ENCODE measurements around the gene AHSA1.

DNA sequence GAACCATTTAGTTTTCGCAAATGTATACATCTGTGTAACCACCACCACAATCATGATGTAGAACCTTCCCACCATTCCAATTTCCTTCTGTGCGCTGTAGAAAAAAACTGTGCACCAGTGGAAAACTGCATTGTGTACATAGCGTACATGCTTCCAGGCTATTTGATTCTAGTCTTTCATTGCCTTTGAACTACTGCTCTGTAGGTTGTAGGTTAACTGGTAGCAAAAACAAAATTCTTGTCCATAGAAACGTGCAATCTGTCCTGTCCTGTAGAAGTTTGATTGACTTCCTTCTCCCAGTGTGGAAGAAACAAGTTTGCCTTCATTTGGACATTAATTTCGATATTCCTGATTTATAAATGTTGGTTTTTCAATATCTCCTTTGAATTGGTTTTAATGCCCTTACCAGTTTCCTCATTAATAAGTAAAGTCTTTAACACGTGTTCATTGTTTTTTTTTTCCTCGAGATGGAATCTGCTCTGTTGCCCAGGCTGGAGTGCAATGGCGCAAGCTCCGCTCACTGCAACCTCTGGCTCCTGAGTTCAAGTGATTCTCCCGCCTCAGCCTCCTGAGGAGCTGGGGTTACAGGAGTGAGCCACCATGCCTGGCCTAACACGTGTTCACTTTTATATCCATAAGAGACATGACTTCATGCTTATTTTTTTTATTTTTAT is 44.4 kb downstream of the AHSA1 start:
- TF ChIP-seq, protein P1, sequence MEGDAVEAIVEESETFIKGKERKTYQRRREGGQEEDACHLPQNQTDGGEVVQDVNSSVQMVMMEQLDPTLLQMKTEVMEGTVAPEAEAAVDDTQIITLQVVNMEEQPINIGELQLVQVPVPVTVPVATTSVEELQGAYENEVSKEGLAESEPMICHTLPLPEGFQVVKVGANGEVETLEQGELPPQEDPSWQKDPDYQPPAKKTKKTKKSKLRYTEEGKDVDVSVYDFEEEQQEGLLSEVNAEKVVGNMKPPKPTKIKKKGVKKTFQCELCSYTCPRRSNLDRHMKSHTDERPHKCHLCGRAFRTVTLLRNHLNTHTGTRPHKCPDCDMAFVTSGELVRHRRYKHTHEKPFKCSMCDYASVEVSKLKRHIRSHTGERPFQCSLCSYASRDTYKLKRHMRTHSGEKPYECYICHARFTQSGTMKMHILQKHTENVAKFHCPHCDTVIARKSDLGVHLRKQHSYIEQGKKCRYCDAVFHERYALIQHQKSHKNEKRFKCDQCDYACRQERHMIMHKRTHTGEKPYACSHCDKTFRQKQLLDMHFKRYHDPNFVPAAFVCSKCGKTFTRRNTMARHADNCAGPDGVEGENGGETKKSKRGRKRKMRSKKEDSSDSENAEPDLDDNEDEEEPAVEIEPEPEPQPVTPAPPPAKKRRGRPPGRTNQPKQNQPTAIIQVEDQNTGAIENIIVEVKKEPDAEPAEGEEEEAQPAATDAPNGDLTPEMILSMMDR (conservative IDR thresholded peaks at IDR 0.05 in 1 of 2, IDR thresholded peaks at IDR 0.05 in 1 of 2; ENCODE audit: low read depth in 1 of 2, low read length in 2 of 2) = no peak
- no peak for TF ChIP-seq EZH2 (IDR thresholded peaks at IDR 0.05; ENCODE audit: low read length, missing control alignments)
